T-helper 1 cell treated with Interleukin-12 subunit alpha and Interleukin-12 subunit beta and Interleukin-4 antibody, amounts not matched to agents 30 ng/mL and 1 ng/mL, for 36 hours (primary cell): ENCODE results near the gene HSFX4. TPM values are rescaled to one million over a fixed set of nuclear protein-coding genes. Genes with fewer than 3 reads are reported as not detected.
"Not testable (repeated sequence)": the region's sequence is repeated elsewhere in the genome, so short reads cannot be mapped to it uniquely, and the experiment has no call there.

ENCODE experiments used
- intact Hi-C: fragments of 100-400 bp; cut with micrococcal nuclease; formaldehyde crosslinking; loops from one replicate; pipeline ENCODE4 v1.15.1; 2024
- total RNA-seq: library from RNA; stranded (reverse); gene quantifications from 2 replicates; pipeline ENCODE4 v1.2.3, GENCODE V29; 2022

The HSFX4 gene
- total RNA-seq, 1 donor from 2014 or later: not detected

DNA sequence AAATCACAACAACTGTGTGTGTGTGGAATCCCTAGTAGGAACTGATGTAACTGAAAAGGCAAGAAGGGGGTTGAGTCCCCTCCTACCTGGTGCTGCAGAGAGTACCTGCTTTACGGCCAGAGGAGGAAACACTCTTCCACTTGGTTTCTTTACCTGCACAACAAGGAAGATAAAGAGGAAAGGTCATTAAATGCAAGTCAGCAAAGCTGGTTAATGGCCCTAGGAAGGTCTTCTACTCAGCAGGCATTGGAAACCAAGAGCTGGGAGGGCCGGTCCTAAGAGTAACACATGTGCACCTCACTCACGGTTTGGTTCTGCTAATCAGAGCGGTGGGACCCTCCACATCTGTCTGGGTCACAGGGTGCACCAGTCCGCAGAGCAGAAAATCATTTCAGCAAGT, 8.0 kb downstream of the HSFX4 start:
- intact Hi-C loops: loop anchor here (5.0 kb wide), 2 partner anchors 65 to 415 kb away; no protein-coding TSS in a partner anchor

DNA sequence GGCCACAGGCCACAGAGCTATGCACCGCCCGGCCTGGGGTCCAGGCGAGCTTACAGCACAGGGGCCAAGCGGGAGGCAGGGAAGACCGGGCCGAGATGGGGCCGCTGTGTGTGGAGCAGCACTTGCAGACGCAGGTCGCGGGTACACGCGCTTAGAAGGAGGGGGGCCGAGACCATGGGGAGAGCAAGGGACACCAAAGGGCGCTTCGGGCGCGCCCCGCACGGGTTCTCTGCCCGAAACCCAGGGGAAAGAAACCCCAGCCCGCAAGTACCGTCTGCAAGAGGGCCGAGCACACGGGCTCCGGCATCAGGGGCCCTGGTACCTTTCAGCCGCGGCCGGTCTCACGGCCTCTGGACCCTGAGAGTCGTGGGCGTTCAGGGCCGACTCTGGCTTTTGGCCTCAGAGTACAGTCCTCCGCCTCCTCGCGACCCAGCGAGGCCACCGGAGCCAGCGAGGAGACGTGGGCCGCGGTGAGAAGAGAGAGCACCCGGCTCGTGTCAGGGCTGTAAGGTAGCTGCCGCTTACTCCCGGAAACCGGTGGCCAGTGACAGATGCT, 8.6 kb downstream of the HSFX4 start:
- intact Hi-C loops: loop anchor here (2.0 to 5.0 kb wide), 9 partner anchors 66 to 1045 kb away; partner anchors contain the start of genes CD99L2, HMGB3, IDS and MAMLD1

DNA sequence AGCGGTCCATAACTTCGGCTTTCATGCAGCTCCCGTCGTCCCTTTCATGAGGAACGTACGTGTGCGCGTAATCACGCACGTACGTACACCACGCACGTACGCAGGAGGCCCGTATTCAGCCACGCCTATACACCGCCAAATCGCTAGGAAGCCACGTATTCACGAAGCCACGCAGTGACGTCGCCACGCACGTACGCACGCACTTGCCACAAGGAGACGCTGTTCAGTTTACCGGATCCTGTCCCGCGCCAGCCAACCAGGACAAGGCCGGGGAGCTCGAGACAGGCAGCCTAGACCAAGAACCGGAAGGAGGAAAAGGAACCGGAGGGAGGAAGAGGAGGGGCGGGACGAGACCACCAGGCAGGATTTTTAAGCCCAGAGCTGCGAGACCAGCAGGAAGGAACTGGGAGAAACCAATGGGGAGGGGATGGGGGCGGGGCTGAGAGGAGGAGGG, 9.1 kb downstream of the HSFX4 start, which contains the start of gene EOLA2:
TSS of gene EOLA2 (minus strand) at position 65 of the 454 bp plus-strand sequence. CDS start 4,617 bp downstream, outside the sequence.
- intact Hi-C loops: loop anchor here (2.0 to 5.0 kb wide), 9 partner anchors 66 to 1044 kb away; partner anchors contain the start of genes CD99L2, HMGB3, IDS and MAMLD1

DNA sequence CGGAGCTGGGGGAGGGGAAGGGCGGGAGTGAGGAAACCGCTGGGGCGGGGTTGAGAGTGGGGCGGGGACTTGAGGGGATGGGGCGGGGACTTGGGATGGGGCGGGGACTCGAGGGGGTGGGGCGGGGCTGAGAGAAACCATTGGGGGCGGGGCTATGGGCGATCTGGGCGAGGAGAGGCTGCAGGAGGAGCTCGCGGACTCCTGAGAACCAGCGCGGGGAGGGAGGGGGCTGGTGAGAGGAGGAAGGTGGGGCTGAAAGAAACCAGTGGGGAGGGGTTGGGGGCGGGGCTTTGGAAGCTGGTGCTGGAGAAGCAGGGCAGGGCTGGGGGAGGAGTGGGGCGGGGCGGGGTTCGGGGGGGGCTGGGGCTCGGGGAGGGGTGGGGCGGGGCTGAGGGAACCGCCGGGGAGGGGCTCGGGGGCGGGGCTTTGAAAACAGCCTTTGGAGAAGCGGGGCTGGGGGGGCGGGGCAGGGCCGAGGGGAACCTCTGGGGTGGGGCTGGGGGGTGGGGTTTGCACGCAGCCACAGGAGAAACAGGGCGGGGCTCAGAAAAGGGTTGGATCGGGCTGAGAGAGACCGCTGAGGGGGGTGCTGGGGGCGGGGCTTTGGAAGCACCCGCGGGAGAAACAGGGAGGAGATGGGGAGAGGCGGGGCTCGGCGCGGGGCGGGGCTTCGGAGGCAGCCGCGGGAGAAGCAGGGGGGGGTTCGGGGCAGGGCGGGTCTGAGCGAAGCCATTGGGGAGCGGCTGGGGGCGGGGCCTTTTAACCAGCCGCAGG, 9.7 kb downstream of the HSFX4 start:
- intact Hi-C loops: loop anchor here (2.0 to 5.0 kb wide), 9 partner anchors 67 to 1044 kb away; partner anchors contain the start of genes CD99L2, HMGB3, IDS and MAMLD1

DNA sequence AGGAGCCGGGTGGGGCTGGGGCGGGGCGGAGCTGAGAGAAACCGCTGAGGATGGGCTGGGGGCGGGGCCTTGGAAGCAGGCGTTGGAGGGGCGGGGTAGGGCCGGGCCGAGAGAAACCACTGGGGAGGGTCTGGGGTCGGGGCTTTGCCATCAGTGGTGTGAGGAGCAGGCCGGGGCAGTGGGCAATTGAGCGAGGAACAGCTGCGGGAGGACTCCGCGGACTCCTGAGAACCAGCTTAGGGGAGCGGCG, 10.2 kb downstream of the HSFX4 start:
- intact Hi-C loops: loop anchor here (2.0 to 5.0 kb wide), 9 partner anchors 67 to 1043 kb away; partner anchors contain the start of genes CD99L2, HMGB3, IDS and MAMLD1

DNA sequence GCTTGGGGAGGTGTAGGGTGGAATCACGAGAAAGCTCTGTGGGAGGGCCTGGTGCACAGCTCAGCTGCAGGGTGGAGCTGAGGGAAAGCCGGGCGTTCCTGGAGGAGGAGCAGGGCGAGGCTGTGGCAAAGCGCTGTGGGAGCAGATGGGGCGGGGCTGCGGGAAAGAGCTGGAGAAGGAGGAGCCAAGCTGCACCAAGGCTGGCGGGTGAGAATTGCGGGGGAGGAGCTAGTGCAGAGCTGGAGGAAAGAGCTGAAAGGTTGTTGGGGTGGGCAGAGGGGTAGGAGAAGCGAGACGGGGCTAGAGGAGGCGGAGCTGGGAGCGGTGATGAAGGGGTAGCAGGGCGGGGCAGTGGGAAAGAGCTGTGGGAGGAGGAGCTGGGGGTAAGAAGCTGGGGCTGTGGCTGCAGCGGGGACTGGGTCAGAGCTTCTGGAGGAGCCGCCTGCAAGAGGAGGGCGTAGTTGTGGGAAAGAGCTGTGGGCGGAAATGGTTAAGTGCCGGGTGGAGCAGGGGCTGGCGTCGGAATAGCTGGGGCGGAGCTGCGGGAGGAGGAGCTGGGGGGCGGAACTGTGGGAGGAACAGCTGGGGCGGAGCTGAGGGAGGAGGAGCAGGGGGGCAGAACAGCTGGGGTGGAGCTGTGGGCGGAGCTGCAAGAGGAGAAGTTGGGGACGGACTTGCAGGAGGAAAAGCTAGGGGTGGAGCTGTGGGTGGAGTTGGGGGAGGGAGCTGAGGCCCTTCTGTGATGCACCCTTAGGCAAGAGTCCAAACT, 10.7 kb downstream of the HSFX4 start:
- intact Hi-C loops: loop anchor here (2.0 to 5.0 kb wide), 11 partner anchors 68 to 1457 kb away; partner anchors contain the start of genes CD99L2, HMGB3, IDS and MAMLD1

- intact Hi-C loops: loop anchor here (2.0 kb wide), 2 partner anchors 310 to 1456 kb away; partner anchors contain the start of genes TMEM185A and VMA21
Observed at GRCh38 chrX:149940674-149941024, 11.3 kb downstream of the HSFX4 start.

DNA sequence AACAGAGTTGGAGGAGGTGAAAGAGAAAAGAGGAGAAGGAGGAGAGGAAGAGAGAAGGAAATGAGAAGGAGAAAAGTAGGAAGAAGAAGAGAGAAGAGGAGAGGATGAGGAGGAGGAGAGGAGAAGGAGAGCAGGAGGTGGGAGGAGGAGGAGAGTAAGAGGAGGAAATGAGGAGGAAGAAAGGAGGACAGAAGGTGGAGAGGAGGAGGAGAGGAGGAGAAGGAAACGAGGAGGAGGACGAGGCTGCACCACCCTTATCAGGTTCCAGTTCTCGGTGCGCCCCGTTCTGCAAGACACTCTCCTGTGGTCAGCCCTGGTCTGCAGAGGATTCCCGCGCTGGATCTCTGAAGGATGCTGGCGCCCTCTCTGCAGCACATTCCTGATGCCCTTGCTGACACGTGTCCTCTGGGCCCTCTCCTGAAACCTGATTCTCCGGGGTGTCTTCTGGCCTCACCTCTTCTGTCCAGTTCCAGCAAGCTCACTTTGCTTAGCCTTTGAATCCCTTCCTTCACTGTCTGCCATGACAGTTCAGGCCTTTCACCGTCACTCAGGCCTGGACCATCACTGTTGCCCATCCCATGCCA, 15.8 kb downstream of the HSFX4 start:
- intact Hi-C loops: not testable (repeated sequence)

- intact Hi-C loops: not testable (repeated sequence)
Observed at GRCh38 chrX:149945820-149946219, 16.4 kb downstream of the HSFX4 start.

GRCh38 chrX:149946932-149947331, 17.6 kb downstream of the HSFX4 start:
- intact Hi-C loops: not testable (repeated sequence)

GRCh38 chrX:149948016-149948415, 18.6 kb downstream of the HSFX4 start:
- intact Hi-C loops: no loop called here

DNA sequence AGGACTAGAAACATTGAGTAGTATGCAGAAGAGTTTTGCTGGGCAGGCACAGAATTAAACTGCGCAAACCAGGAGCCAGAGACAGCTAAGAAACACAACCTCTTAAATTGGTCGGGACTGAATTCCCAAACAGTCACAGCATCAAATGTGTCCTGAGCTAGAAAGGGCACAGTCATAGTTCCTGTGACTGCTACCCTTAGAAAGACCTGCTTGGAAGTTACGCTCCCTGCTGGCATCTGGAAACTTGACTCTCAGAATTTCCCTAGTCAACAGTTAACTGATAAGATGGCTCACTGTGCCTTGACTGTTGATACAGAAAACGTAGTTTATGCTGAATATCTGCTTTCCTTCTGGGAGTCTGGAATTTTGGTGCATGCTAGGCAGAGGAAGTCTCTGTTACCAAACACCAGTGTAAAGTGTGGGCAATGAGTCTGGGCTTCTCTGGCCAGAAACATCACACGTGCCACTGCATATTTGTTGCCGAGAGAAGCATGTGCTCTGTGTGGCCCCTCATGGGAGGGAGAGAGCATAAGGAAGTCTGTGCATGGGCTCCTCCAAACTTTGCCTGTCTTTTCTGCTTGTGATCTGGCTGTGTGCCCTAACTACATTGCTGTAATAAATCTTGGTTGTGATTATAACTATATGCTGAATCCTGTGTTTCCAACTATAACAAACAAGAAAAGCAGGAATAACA, 20.5 kb downstream of the HSFX4 start:
- intact Hi-C loops: loop anchor here (1.0 kb wide), 2 partner anchors 100 to 731 kb away; no protein-coding TSS in a partner anchor

- intact Hi-C loops: loop anchor here (1.0 kb wide), 2 partner anchors 100 to 731 kb away; no protein-coding TSS in a partner anchor
Observed at GRCh38 chrX:149950681-149951080, 21.3 kb downstream of the HSFX4 start.

DNA sequence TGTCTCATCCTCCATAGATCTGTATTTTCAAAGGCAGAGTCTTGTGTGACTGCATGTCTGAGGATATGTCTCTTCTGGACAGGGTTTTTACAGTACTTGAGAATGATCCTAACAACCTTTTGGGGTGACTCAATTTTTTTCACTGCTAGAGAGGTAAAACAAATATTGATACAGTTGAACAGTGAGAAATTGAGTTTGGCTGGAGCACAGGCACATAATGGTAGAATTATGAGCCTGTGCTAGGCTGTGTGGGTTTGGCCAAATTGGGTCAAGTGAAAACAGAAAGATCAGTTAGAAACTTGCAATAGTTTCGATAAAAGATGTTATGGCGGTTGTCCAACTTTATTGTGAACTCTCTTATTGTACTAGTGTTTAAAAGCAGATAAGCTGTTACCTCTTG, 32.2 kb downstream of the HSFX4 start:
- intact Hi-C loops: loop anchor here (5.0 kb wide), 1 partner anchor 756 kb away; no protein-coding TSS in a partner anchor

GRCh38 chrX:149962010-149962409, 32.6 kb downstream of the HSFX4 start:
- intact Hi-C loops: loop anchor here (5.0 kb wide), 1 partner anchor 755 kb away; no protein-coding TSS in a partner anchor

- intact Hi-C loops: loop anchor here (1.0 to 5.0 kb wide), 5 partner anchors 87 to 754 kb away; partner anchors contain the start of gene MAMLD1
Observed at GRCh38 chrX:149962859-149963757, 33.7 kb downstream of the HSFX4 start.

GRCh38 chrX:149979126-149979644, 49.8 kb downstream of the HSFX4 start:
- intact Hi-C loops: no loop called here
